ENCODE results near the gene NT5C3B. TPM values are rescaled to one million over a fixed set of nuclear protein-coding genes. Genes with fewer than 3 reads are reported as not detected.

Gene NT5C3B
- total RNA-seq, 1 experiment from 2014 or later: 62.0 TPM

DNA sequence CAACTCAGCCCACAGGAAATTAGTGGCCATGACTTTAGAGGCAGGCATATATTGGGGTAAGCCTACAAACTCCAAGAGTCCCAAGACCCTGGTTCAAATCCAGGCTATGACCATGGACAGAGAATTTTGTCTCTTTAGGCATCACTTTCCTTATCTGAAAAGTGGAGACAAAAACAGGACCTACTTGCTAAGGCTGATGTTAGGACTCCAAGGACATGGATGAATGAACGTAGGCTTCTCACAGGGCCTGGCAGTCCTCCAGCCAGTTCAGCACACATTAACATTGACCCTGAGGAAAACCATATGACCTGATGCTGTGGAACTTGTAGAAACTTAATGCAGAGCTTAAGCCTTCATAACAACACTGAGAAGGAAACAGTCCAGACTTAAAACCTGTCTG, 21.8 kb downstream of the NT5C3B start:
- intact Hi-C loops (cut with micrococcal nuclease; ENCODE audit: unreplicated experiment): no loop called here
- H3K27me3 Mint-ChIP-seq (ENCODE audit: unreplicated experiment): peaks cover 18% of the 10 kb centered on the region
- H3K36me3 Mint-ChIP-seq (ENCODE audit: insufficient read depth, unreplicated experiment): peaks cover 38% of the 10 kb centered on the region
- peaks cover 27% of the 10 kb centered on the region for H3K4me1 Mint-ChIP-seq (ENCODE audit: low read depth, unreplicated experiment)
- no TSS peak for BruUV-seq (replicated peaks)
- CTCF ChIA-PET: no interaction called here
- H3K27ac Mint-ChIP-seq (ENCODE audit: unreplicated experiment): no peak overlapping the region
- H3K4me3 Mint-ChIP-seq (ENCODE audit: low read depth, unreplicated experiment): no peak overlapping the region
- TF ChIP-seq, protein P1, sequence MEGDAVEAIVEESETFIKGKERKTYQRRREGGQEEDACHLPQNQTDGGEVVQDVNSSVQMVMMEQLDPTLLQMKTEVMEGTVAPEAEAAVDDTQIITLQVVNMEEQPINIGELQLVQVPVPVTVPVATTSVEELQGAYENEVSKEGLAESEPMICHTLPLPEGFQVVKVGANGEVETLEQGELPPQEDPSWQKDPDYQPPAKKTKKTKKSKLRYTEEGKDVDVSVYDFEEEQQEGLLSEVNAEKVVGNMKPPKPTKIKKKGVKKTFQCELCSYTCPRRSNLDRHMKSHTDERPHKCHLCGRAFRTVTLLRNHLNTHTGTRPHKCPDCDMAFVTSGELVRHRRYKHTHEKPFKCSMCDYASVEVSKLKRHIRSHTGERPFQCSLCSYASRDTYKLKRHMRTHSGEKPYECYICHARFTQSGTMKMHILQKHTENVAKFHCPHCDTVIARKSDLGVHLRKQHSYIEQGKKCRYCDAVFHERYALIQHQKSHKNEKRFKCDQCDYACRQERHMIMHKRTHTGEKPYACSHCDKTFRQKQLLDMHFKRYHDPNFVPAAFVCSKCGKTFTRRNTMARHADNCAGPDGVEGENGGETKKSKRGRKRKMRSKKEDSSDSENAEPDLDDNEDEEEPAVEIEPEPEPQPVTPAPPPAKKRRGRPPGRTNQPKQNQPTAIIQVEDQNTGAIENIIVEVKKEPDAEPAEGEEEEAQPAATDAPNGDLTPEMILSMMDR (IDR thresholded peaks at IDR 0.05; ENCODE audit: unreplicated experiment): no peak
- DNase-seq: no peak
- no peaks in the 10 kb centered on the region for H3K9me3 Mint-ChIP-seq (ENCODE audit: low read depth, unreplicated experiment)

DNA sequence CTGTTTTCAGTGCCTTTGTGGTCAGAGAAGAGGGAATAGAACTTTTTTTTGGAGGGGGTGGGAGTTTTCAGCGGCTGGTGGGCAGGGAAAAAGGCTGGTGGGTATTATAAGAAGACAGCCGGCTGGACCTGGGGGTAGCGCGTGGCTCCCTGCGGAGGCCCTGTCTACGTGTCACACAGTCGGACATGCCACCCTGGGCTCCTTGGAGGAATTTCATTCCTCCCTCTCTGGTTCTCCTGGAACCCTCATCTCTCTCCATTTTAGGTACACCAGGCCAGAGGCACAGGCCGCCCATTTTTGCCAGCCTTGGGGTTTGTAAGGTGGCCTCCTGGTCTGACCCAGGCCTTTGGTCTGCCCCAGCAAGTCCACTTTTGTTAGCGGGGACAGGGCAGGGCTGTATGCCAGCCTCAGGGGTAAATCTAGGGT, 22.3 kb downstream of the NT5C3B start:
- no peak for DNase-seq
- CTCF ChIA-PET: no interaction called here
- Mint-ChIP-seq H3K27me3 (ENCODE audit: unreplicated experiment) (peaks cover 13% of the 10 kb centered on the region), H3K36me3 (ENCODE audit: insufficient read depth, unreplicated experiment) (peaks cover 38% of the 10 kb centered on the region), H3K9me3 (ENCODE audit: low read depth, unreplicated experiment) (no peaks in the 10 kb centered on the region), H3K27ac (ENCODE audit: unreplicated experiment) (no peak overlapping the region), H3K4me1 (ENCODE audit: low read depth, unreplicated experiment) (peaks cover 27% of the 10 kb centered on the region), H3K4me3 (ENCODE audit: low read depth, unreplicated experiment) (peak overlapping the region; percentile 86)
- TF ChIP-seq, protein P1 (IDR thresholded peaks at IDR 0.05; ENCODE audit: unreplicated experiment): no peak
- intact Hi-C loops (cut with micrococcal nuclease; ENCODE audit: unreplicated experiment): no loop called here
- BruUV-seq (replicated peaks): no TSS peak

- Mint-ChIP-seq H3K4me1 (ENCODE audit: low read depth, unreplicated experiment) (peaks cover 27% of the 10 kb centered on the region), H3K36me3 (ENCODE audit: insufficient read depth, unreplicated experiment) (peaks cover 34% of the 10 kb centered on the region), H3K9me3 (ENCODE audit: low read depth, unreplicated experiment) (no peaks in the 10 kb centered on the region), H3K27me3 (ENCODE audit: unreplicated experiment) (peaks cover 8% of the 10 kb centered on the region), H3K27ac (ENCODE audit: unreplicated experiment) (no peak overlapping the region), H3K4me3 (ENCODE audit: low read depth, unreplicated experiment) (peak overlapping the region; percentile 86)
- CTCF ChIA-PET: no interaction called here
- TF ChIP-seq, protein P1 (IDR thresholded peaks at IDR 0.05; ENCODE audit: unreplicated experiment): no peak
- BruUV-seq (replicated peaks): no TSS peak
- DNase-seq: no peak
- intact Hi-C loops (cut with micrococcal nuclease; ENCODE audit: unreplicated experiment): no loop called here
Measured at GRCh38 chr17:41813152-41813680, 22.8 kb downstream of the NT5C3B start.

DNA sequence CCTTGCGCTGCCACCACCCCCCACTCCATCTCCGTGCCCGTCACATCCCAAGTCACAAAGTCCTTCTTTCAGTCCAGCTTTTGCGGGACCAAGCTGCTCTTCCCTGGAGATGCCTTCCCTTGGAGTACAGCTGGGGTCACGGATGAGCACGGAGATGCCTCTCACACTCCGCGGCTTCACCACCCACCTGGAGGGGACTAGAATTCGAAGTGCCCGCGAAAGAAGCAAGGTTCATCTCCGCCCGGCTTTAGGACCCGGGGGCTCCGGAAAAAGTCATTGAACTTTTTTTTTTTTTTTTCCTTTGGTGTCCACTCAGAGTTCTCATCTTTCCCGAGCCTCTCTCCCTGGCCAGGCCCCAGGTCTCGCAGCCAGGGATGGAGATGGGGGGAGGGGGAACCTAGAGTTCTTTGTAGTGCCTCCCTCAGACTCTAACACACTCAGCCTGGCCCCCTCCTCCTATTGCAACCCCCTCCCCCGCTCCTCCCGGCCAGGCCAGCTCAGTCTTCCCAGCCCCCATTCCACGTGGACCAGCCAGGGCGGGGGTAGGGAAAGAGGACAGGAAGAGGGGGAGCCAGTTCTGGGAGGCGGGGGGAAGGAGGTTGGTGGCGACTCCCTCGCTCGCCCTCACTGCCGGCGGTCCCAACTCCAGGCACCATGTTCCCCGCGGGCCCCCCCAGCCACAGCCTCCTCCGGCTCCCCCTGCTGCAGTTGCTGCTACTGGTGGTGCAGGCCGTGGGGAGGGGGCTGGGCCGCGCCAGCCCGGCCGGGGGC, 23.5 kb downstream of the NT5C3B start, which contains the start of gene FKBP10:
Gene FKBP10 (plus strand): TSS at position 624 of the 771 bp plus-strand sequence. CDS start 31 bp downstream, at position 655.
- CTCF ChIA-PET: interaction anchor here (0.7 to 1.9 kb wide), 4 partner anchors 11 to 147 kb away, joined by 3 to 13 read pairs (median 8); partner anchors contain the start of gene ACLY
- H3K27me3 Mint-ChIP-seq (ENCODE audit: unreplicated experiment): peaks cover 1% of the 10 kb centered on the region
- intact Hi-C loops (cut with micrococcal nuclease; ENCODE audit: unreplicated experiment): no loop called here
- H3K27ac Mint-ChIP-seq (ENCODE audit: unreplicated experiment): peak within 1 kb of the TSS; percentile 72
- TF ChIP-seq, protein P1 (IDR thresholded peaks at IDR 0.05; ENCODE audit: unreplicated experiment): no peak
- no TSS peak for BruUV-seq (replicated peaks)
- peaks cover 27% of the 10 kb centered on the region for H3K4me1 Mint-ChIP-seq (ENCODE audit: low read depth, unreplicated experiment)
- no peaks in the 10 kb centered on the region for H3K9me3 Mint-ChIP-seq (ENCODE audit: low read depth, unreplicated experiment)
- peaks cover 35% of the 10 kb centered on the region for H3K36me3 Mint-ChIP-seq (ENCODE audit: insufficient read depth, unreplicated experiment)
- DNase-seq: peak; percentile 69
- peak within 1 kb of the TSS; percentile 86 for H3K4me3 Mint-ChIP-seq (ENCODE audit: low read depth, unreplicated experiment)

Data from Calu3 (cell line).